Measurements from ENCODE around the gene FBXW11. TPM values are rescaled to one million over a fixed set of nuclear protein-coding genes. Genes with fewer than 3 reads are reported as not detected.

FBXW11 gene
- total and polyA plus RNA-seq, 10 of the 15 experiments (the other 5 are each of a cell fraction or from before 2014, with no cell fraction given) = 4.3 to 61.5 (median 40.0) TPM

DNA sequence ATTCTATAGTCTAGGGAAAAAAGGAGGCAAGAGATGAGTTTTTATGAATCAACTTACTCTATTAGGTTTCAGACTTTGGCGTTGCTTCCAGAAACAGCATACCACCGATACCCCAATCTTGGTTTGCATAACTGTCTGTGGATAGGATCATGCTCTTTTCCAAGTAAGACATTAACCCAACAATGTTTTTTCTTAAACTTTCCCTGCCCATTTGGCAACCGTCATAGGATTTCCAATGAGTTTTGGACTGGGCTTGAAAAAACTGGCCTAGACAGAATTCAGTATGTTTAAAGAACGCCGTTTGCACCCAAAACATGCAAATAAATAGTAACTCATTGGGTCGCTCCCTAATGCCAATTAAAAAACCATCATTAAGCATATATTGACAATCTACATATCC, 114.8 kb downstream of the FBXW11 start:
- 79% methylated on average over 6 of the region's 6 CpGs for WGBS (ENCODE audit: insufficient coverage, insufficient replicate concordance, low lambda C conversion rate, missing lambda C conversion rate)
- ChIA-PET POLR2A (no interaction called here), RAD21 (ENCODE audit: unreplicated experiment) (no interaction called here), SMC1A (ENCODE audit: uncharacterized antibody, unreplicated experiment) (no interaction called here), CTCF (no interaction called here)
- Histone ChIP-seq H3K4me1 (ENCODE audit: control insufficient read depth, insufficient read depth, low read length) (no peaks in the 10 kb centered on the region), H3K36me3 (ENCODE audit: control insufficient read depth in 2 of 2, insufficient read depth in 2 of 2, low read length in 1 of 2) (peaks cover 1 to 19% of the 10 kb centered on the region in 2 experiments), H3K4me3 (no peak overlapping the region), H2AFZ (ENCODE audit: control insufficient read depth, low read depth, low read length) (no peak overlapping the region), H3K79me2 (ENCODE audit: control insufficient read depth, insufficient read depth, low read length) (no peaks in the 10 kb centered on the region), H3K9ac (ENCODE audit: control insufficient read depth, insufficient read depth, low read length) (no peak overlapping the region), H3K27me3 (replicated peaks in 1 of 2; ENCODE audit: control insufficient read depth in 2 of 2, insufficient read depth in 2 of 2, low read length in 1 of 2) (no peaks in the 10 kb centered on the region), H3K27ac (ENCODE audit: control insufficient read depth, insufficient read depth) (no peak overlapping the region), H4K20me1 (ENCODE audit: control insufficient read depth, insufficient read depth) (no peaks in the 10 kb centered on the region), H3K9me3 (replicated peaks; ENCODE audit: control insufficient read depth, insufficient read depth, low read length) (no peaks in the 10 kb centered on the region), H3K4me2 (ENCODE audit: control insufficient read depth, insufficient read depth) (no peak overlapping the region)
- ATAC-seq (no peak), FAIRE-seq (no peak), DNase-seq (ENCODE audit: low read depth, low spot score) (no peak)
- in situ Hi-C loops (cut with MboI) (no loop called here), intact Hi-C loops (cut with micrococcal nuclease; ENCODE audit: unreplicated experiment) (no loop called here)
- BruUV-seq (replicated peaks) = no TSS peak
- TF ChIP-seq, protein P1, sequence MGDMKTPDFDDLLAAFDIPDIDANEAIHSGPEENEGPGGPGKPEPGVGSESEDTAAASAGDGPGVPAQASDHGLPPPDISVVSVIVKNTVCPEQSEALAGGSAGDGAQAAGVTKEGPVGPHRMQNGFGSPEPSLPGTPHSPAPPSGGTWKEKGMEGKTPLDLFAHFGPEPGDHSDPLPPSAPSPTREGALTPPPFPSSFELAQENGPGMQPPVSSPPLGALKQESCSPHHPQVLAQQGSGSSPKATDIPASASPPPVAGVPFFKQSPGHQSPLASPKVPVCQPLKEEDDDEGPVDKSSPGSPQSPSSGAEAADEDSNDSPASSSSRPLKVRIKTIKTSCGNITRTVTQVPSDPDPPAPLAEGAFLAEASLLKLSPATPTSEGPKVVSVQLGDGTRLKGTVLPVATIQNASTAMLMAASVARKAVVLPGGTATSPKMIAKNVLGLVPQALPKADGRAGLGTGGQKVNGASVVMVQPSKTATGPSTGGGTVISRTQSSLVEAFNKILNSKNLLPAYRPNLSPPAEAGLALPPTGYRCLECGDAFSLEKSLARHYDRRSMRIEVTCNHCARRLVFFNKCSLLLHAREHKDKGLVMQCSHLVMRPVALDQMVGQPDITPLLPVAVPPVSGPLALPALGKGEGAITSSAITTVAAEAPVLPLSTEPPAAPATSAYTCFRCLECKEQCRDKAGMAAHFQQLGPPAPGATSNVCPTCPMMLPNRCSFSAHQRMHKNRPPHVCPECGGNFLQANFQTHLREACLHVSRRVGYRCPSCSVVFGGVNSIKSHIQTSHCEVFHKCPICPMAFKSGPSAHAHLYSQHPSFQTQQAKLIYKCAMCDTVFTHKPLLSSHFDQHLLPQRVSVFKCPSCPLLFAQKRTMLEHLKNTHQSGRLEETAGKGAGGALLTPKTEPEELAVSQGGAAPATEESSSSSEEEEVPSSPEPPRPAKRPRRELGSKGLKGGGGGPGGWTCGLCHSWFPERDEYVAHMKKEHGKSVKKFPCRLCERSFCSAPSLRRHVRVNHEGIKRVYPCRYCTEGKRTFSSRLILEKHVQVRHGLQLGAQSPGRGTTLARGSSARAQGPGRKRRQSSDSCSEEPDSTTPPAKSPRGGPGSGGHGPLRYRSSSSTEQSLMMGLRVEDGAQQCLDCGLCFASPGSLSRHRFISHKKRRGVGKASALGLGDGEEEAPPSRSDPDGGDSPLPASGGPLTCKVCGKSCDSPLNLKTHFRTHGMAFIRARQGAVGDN (IDR thresholded peaks at IDR 0.05) = no peak
- TF ChIP-seq, protein P2, sequence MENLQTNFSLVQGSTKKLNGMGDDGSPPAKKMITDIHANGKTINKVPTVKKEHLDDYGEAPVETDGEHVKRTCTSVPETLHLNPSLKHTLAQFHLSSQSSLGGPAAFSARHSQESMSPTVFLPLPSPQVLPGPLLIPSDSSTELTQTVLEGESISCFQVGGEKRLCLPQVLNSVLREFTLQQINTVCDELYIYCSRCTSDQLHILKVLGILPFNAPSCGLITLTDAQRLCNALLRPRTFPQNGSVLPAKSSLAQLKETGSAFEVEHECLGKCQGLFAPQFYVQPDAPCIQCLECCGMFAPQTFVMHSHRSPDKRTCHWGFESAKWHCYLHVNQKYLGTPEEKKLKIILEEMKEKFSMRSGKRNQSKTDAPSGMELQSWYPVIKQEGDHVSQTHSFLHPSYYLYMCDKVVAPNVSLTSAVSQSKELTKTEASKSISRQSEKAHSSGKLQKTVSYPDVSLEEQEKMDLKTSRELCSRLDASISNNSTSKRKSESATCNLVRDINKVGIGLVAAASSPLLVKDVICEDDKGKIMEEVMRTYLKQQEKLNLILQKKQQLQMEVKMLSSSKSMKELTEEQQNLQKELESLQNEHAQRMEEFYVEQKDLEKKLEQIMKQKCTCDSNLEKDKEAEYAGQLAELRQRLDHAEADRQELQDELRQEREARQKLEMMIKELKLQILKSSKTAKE (IDR thresholded peaks at IDR 0.05; ENCODE audit: low read depth, poor library complexity, severe bottlenecking) = no peak
- TF ChIP-seq, protein P3, sequence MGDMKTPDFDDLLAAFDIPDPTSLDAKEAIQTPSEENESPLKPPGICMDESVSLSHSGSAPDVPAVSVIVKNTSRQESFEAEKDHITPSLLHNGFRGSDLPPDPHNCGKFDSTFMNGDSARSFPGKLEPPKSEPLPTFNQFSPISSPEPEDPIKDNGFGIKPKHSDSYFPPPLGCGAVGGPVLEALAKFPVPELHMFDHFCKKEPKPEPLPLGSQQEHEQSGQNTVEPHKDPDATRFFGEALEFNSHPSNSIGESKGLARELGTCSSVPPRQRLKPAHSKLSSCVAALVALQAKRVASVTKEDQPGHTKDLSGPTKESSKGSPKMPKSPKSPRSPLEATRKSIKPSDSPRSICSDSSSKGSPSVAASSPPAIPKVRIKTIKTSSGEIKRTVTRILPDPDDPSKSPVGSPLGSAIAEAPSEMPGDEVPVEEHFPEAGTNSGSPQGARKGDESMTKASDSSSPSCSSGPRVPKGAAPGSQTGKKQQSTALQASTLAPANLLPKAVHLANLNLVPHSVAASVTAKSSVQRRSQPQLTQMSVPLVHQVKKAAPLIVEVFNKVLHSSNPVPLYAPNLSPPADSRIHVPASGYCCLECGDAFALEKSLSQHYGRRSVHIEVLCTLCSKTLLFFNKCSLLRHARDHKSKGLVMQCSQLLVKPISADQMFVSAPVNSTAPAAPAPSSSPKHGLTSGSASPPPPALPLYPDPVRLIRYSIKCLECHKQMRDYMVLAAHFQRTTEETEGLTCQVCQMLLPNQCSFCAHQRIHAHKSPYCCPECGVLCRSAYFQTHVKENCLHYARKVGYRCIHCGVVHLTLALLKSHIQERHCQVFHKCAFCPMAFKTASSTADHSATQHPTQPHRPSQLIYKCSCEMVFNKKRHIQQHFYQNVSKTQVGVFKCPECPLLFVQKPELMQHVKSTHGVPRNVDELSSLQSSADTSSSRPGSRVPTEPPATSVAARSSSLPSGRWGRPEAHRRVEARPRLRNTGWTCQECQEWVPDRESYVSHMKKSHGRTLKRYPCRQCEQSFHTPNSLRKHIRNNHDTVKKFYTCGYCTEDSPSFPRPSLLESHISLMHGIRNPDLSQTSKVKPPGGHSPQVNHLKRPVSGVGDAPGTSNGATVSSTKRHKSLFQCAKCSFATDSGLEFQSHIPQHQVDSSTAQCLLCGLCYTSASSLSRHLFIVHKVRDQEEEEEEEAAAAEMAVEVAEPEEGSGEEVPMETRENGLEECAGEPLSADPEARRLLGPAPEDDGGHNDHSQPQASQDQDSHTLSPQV (IDR thresholded peaks at IDR 0.05) = no peak
- TF ChIP-seq, protein P4, sequence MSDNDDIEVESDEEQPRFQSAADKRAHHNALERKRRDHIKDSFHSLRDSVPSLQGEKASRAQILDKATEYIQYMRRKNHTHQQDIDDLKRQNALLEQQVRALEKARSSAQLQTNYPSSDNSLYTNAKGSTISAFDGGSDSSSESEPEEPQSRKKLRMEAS (IDR thresholded peaks at IDR 0.05; ENCODE audit: low read depth, low read length) = no peak
- TF ChIP-seq CBX5 (IDR thresholded peaks at IDR 0.05; ENCODE audit: low read depth) (no peak), SMC3 (IDR thresholded peaks at IDR 0.05; ENCODE audit: borderline replicate concordance, low read length) (no peak), HDAC2 (IDR thresholded peaks at IDR 0.05) (no peak)
